HG03280 (cell line): ENCODE measurements around the gene TTF2.
A peak's percentile ranks its signal among the peaks of the same experiment; 100 is the strongest.

Source experiments
- ATAC-seq: cut with Tn5 transposase; IDR thresholded peaks from one replicate; pipeline ENCODE4 v1.9.1; 2021; ENCODE audit warnings: mild to moderate bottlenecking, moderate library complexity; ENCODE audit not compliant: unreplicated experiment

TTF2 gene

GRCh38 chr1:117059678-117060440 lies at the start of gene TTF2:
TSS of gene TTF2 (plus strand) at chr1:117060326. CDS start at chr1:117060347, 21 bp downstream.
- peak; percentile 94 for ATAC-seq

- no peak for ATAC-seq
Observed at GRCh38 chr1:117011334-117011733, 48.8 kb upstream of the TTF2 start.

DNA sequence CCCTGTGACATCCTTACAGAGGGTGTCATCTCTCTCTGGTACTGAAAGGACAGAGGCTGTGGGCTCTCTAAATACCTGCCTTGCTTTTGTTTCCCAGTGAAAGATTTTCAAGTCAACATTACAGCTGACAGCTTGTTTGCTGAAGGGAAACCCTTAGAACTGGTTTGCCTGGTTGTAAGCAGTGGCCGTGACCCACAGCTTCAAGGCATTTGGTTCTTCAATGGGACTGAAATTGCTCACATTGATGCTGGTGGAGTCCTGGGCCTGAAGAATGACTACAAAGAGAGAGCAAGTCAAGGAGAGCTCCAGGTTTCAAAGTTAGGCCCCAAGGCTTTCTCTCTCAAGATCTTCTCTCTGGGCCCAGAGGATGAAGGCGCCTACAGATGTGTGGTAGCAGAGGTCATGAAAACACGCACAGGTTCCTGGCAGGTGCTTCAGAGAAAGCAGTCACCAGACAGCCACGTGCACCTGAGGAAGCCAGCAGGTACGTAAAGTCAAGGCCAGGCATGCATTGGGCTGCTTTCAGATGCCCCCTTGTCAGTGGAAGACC lies 46.7 kb upstream of the TTF2 start:
- no peak for ATAC-seq

GRCh38 chr1:117014209-117014608 lies 45.9 kb upstream of the TTF2 start:
- no peak for ATAC-seq

DNA sequence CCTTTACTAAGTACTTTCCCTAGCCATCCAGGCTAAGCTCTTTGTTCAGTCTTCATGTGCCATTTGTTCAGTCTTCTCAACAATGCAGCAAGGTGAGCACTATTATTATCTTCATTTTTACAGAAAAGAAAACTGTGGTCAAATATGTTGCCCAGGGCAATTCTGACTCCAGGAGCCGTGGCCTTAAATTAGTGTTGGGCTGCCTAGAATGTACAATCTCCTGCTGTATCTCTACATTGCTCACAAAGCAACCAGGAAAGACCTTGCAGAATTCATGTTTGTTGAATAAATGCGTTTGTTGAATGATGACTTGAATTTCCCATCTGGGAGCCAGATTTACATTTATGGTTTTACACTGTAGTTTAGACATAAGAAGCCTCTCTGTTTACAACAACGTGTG lies 44.4 kb upstream of the TTF2 start:
- ATAC-seq, result no peak

GRCh38 chr1:117017062-117017461 lies 43.1 kb upstream of the TTF2 start:
- no peak for ATAC-seq

- ATAC-seq, result no peak
Observed at GRCh38 chr1:117017648-117018047, 42.5 kb upstream of the TTF2 start.

- no peak for ATAC-seq
Observed at GRCh38 chr1:117020526-117021156, 39.5 kb upstream of the TTF2 start.

GRCh38 chr1:117022114-117022513 lies 38.0 kb upstream of the TTF2 start:
- ATAC-seq, result no peak

DNA sequence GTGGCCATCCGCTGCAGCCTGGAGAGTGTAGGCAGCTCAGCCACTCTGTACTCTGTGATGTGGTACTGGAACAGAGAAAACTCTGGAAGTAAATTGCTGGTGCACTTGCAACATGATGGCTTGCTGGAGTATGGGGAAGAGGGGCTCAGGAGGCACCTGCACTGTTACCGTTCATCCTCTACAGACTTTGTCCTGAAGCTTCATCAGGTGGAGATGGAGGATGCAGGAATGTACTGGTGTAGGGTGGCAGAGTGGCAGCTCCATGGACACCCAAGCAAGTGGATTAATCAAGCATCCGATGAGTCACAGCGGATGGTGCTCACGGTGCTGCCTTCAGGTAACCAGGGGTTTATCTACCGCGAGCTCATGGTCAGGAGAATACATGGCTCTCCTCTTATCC lies 34.6 kb upstream of the TTF2 start:
- ATAC-seq, result no peak

DNA sequence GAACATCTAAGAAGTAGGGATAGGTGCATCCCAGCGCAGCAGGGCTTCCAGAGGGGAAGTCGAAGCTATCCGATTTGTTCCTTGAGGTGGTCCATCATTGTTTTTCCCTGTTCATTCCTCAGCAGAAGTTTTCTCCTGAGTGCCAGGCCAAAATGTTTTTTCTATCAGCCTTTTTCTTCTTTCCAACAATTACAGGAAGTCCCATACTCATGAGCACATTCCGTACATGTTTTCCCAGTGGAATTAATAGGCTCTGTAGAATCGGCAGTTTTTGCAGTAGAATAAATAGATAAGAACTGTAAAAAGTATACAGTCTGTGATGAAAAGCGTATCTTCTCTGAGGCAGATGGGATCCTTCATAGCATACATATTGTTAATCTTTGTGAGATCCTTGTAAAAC lies 33.8 kb upstream of the TTF2 start:
- ATAC-seq, result no peak

DNA sequence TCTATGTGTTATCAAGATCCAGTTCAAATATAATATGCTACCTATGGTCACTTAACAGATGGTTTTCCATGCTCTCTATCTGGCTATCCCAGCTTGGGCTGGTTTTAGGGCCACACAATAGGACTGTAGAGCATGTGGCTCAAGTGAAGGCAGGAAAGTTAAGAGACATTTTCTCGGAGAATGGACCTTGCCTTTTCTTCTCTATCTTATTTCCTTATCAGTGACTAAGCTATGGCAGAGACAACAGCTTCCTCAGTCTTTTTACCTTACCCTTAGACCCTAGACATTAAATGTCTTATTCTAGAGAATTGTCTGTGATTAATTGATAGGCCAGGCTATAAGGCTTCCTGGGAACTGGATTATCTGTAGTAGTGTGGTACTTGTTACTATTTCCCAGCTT lies 30.4 kb upstream of the TTF2 start:
- ATAC-seq, result no peak

DNA sequence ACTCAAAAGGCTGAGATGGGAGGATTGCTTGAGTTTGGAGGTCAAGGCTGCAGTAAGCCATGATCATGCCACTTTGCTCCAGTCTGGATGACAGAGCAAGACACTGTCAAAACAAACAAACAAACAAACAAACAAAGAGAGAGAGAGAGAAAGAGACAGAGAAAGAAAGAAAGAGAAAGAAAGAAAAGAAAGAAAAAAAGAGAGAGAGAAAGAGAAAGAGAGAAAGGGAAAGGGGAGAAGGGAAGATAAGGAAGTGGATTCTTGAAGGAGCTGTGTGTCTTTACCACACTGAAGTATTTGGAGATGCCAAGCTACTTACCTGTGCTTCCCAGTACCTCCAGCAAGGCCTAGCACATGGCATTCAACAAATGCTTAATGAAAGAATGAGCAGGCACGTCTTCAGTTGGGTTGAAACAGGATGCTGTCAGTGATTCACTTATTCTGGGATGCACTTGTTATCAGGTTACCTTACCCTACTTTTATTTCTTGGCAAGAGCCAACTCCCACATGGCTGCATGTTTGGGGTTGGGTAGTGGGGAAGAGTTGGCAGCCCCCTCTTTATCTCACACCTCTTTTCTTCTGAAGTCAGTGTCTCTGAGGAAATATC lies 29.8 kb upstream of the TTF2 start:
- no peak for ATAC-seq

DNA sequence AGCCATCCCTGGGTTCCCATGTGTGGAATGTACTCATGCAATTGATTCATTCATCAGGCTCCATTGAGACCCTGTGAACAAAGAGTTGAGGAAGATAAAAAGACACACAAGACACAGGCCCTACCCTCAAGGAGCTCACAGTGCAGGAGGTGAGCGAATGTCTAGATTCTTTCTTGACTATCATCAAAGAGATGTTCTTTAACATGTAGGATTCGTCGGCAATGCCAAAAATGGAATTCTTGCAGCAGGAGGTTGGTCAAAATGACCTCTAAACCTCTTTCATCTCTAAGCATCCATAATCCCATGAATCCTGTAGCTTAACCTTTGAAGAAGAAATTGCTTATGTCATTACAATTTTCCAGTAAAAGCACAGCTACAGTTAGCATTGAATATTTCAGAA lies 27.9 kb upstream of the TTF2 start:
- no peak for ATAC-seq

GRCh38 chr1:117032681-117033539 lies 27.2 kb upstream of the TTF2 start:
- no peak for ATAC-seq

- ATAC-seq, result no peak
Observed at GRCh38 chr1:117033772-117034171, 26.4 kb upstream of the TTF2 start.

GRCh38 chr1:117034791-117035290 lies 25.3 kb upstream of the TTF2 start:
- ATAC-seq, result no peak

- no peak for ATAC-seq
Observed at GRCh38 chr1:117036018-117036461, 24.1 kb upstream of the TTF2 start.

- no peak for ATAC-seq
Observed at GRCh38 chr1:117037802-117038201, 22.3 kb upstream of the TTF2 start.

DNA sequence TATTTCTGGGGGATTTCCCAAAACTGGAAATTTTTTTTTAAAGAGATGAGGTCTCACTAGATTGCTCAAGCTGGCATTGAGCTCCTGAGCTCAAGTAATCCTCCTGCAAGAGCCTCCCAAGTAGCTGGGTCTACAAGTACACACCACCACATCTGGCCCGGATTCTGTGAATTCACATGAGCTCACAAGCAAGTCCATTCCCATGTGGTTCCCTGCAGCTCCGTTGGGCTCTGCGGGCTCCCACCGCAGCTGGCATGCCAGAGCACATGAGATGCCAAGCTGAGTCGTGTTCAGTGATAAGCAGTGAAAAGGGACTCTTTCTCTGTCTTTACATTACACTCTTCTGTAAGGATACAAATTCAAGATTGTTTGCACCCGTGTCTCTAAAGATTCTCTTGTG lies 21.9 kb upstream of the TTF2 start:
- no peak for ATAC-seq

- no peak for ATAC-seq
Observed at GRCh38 chr1:117044217-117044616, 15.9 kb upstream of the TTF2 start.
